WERI-Rb-1 (cell line): ENCODE results near the gene CCDC187.

ENCODE experiments used
- DNase-seq: peaks from one replicate; pipeline ENCODE4 v3.0.0-alpha.2; 2020
- H3K27ac ChIP-seq: fragments of 250-450 bp; sonication (Bioruptor Pico); 2 replicates; pipeline ENCODE4 v1.5.1; 2020; ENCODE audit warnings: mild to moderate bottlenecking, moderate library complexity
- H3K27me3 ChIP-seq: fragments of 250-450 bp; sonication (Bioruptor Pico); 2 replicates; pipeline ENCODE4 v1.5.1; 2021; ENCODE audit warnings: mild to moderate bottlenecking, low read depth, moderate library complexity; ENCODE audit not compliant: insufficient read depth, severe bottlenecking
- H3K36me3 ChIP-seq: fragments of 250-450 bp; sonication (Bioruptor Pico); 2 replicates; pipeline ENCODE4 v1.5.1; 2020; ENCODE audit warnings: mild to moderate bottlenecking, moderate library complexity
- H3K4me3 ChIP-seq: 2 replicates; pipeline ENCODE4 v1.5.1; 2011; ENCODE audit warnings: low read depth, mild to moderate bottlenecking, control low read depth, low read length
- H3K9me3 ChIP-seq: fragments of 250-450 bp; sonication (Bioruptor Pico); 2 replicates; pipeline ENCODE4 v1.5.1; 2021; ENCODE audit warnings: mild to moderate bottlenecking, moderate library complexity; ENCODE audit not compliant: severe bottlenecking
- CTCF ChIP-seq: IDR thresholded peaks from 2 replicates; pipeline ENCODE4 v1.5.1; 2011; ENCODE audit warnings: low read depth, mild to moderate bottlenecking, control low read depth, inconsistent platforms, low read length

Gene CCDC187

GRCh38 chr9:136337416-136338395, 33.8 kb upstream of the CCDC187 start:
- peak; percentile 53 for DNase-seq
- peak overlapping the region; percentile 59 for H3K27ac ChIP-seq
- no peak overlapping the region for H3K4me3 ChIP-seq
- TF ChIP-seq CTCF: no peak
- H3K27me3 ChIP-seq: no peaks in the 10 kb centered on the region
- no peaks in the 10 kb centered on the region for H3K9me3 ChIP-seq
- H3K36me3 ChIP-seq: peaks cover 88% of the 10 kb centered on the region

- Histone ChIP-seq H3K27ac (peak overlapping the region; percentile 59), H3K27me3 (no peaks in the 10 kb centered on the region), H3K36me3 (peaks cover 88% of the 10 kb centered on the region), H3K9me3 (no peaks in the 10 kb centered on the region), H3K4me3 (no peak overlapping the region)
- no peak for DNase-seq
- TF ChIP-seq CTCF: no peak
Measured at GRCh38 chr9:136336881-136337280, 33.0 kb upstream of the CCDC187 start.

GRCh38 chr9:136336156-136336870, 32.4 kb upstream of the CCDC187 start:
- Histone ChIP-seq H3K27ac (peak overlapping the region; percentile 42), H3K27me3 (no peaks in the 10 kb centered on the region), H3K36me3 (peaks cover 84% of the 10 kb centered on the region), H3K9me3 (no peaks in the 10 kb centered on the region), H3K4me3 (no peak overlapping the region)
- DNase-seq: no peak
- no peak for TF ChIP-seq CTCF

- peaks cover 81% of the 10 kb centered on the region for H3K36me3 ChIP-seq
Measured at GRCh38 chr9:136335296-136336155, 31.6 kb upstream of the CCDC187 start.

More at GRCh38 chr9:136335296-136336155, 31.6 kb upstream of the CCDC187 start:
- DNase-seq: no peak
- no peak for TF ChIP-seq CTCF
- no peaks in the 10 kb centered on the region for H3K27me3 ChIP-seq
- H3K4me3 ChIP-seq: no peak overlapping the region
- no peak overlapping the region for H3K27ac ChIP-seq
- no peaks in the 10 kb centered on the region for H3K9me3 ChIP-seq
